Stimulated activated memory B cell treated with anti-CD40 and anti-IgM and Interleukin-4, amounts not matched to agents 10 μg/mL and 1 μg/mL and 100 μg/mL, for 72 hours (primary cell): ENCODE results near the gene MGAT4B.
"Not testable (repeated sequence)": the region's sequence is repeated elsewhere in the genome, so short reads cannot be mapped to it uniquely, and the experiment has no call there.

Experiments used
- ATAC-seq: fragments of 150-1000 bp; cut with Tn5 transposase; 2 replicates; pipeline ENCODE4 v1.10.0; 2021
- H3K27ac Mint-ChIP-seq: one replicate; pipeline ENCODE4 v1.8.0; 2022; ENCODE audit warnings: mild to moderate bottlenecking, mixed read lengths
- H3K27me3 Mint-ChIP-seq: one replicate; pipeline ENCODE4 v1.8.0; 2022; ENCODE audit warnings: mixed read lengths
- H3K36me3 Mint-ChIP-seq: one replicate; pipeline ENCODE4 v1.8.0; 2022; ENCODE audit warnings: mixed read lengths
- H3K4me1 Mint-ChIP-seq: one replicate; pipeline ENCODE4 v1.8.0; 2022; ENCODE audit warnings: mixed read lengths
- H3K4me3 Mint-ChIP-seq: one replicate; pipeline ENCODE4 v1.8.0; 2022; ENCODE audit warnings: mild to moderate bottlenecking, moderate library complexity, mixed read lengths
- H3K9me3 Mint-ChIP-seq: one replicate; pipeline ENCODE4 v1.8.0; 2022; ENCODE audit warnings: mixed read lengths

Gene MGAT4B

GRCh38 chr5:179795049-179795862, 11.4 kb downstream of the MGAT4B start:
- Mint-ChIP-seq H3K9me3 (no peaks in the 10 kb centered on the region), H3K4me1 (peaks cover 47% of the 10 kb centered on the region), H3K27ac (peak overlapping the region; percentile 54), H3K4me3 (peak overlapping the region; percentile 81), H3K36me3 (peaks cover 29% of the 10 kb centered on the region), H3K27me3 (no peaks in the 10 kb centered on the region)
- ATAC-seq = no peak

- no peaks in the 10 kb centered on the region for H3K27me3 Mint-ChIP-seq
- no peaks in the 10 kb centered on the region for H3K9me3 Mint-ChIP-seq
- H3K36me3 Mint-ChIP-seq = peaks cover 23% of the 10 kb centered on the region
- peaks cover 45% of the 10 kb centered on the region for H3K4me1 Mint-ChIP-seq
- H3K27ac Mint-ChIP-seq = peak overlapping the region; percentile 54
- ATAC-seq = no peak
- peak overlapping the region; percentile 68 for H3K4me3 Mint-ChIP-seq
Observed at GRCh38 chr5:179794575-179794974, 12.1 kb downstream of the MGAT4B start.

- H3K27ac Mint-ChIP-seq = peak overlapping the region; percentile 54
- peaks cover 41% of the 10 kb centered on the region for H3K4me1 Mint-ChIP-seq
- no peak for ATAC-seq
- peak overlapping the region; percentile 34 for H3K4me3 Mint-ChIP-seq
- H3K36me3 Mint-ChIP-seq = peaks cover 19% of the 10 kb centered on the region
- H3K27me3 Mint-ChIP-seq = no peaks in the 10 kb centered on the region
- H3K9me3 Mint-ChIP-seq = peaks cover 3% of the 10 kb centered on the region
Observed at GRCh38 chr5:179794171-179794570, 12.5 kb downstream of the MGAT4B start.

- H3K27me3 Mint-ChIP-seq = no peaks in the 10 kb centered on the region
- ATAC-seq = peak; percentile 48
- H3K9me3 Mint-ChIP-seq = peaks cover 3% of the 10 kb centered on the region
- H3K36me3 Mint-ChIP-seq = peaks cover 14% of the 10 kb centered on the region
- peak within 1 kb of the TSS; percentile 68 for H3K4me3 Mint-ChIP-seq
- peak within 1 kb of the TSS; percentile 54 for H3K27ac Mint-ChIP-seq
- H3K4me1 Mint-ChIP-seq = peaks cover 40% of the 10 kb centered on the region
Observed at GRCh38 chr5:179793468-179794139, 13.1 kb downstream of the MGAT4B start, which contains the start of gene LTC4S. LTC4S (plus strand) TSS chr5:179793986; CDS start chr5:179794081, 95 bp downstream.

GRCh38 chr5:179792612-179793467, 13.8 kb downstream of the MGAT4B start:
- no peak for ATAC-seq
- Mint-ChIP-seq H3K36me3 (peaks cover 8% of the 10 kb centered on the region), H3K4me1 (peaks cover 40% of the 10 kb centered on the region), H3K4me3 (no peak overlapping the region), H3K27ac (peak overlapping the region; percentile 54), H3K9me3 (peaks cover 3% of the 10 kb centered on the region), H3K27me3 (no peaks in the 10 kb centered on the region)

- Mint-ChIP-seq H3K27ac (no peak overlapping the region), H3K9me3 (peaks cover 3% of the 10 kb centered on the region), H3K36me3 (peaks cover 5% of the 10 kb centered on the region), H3K4me1 (peaks cover 37% of the 10 kb centered on the region), H3K4me3 (no peak overlapping the region), H3K27me3 (no peaks in the 10 kb centered on the region)
- ATAC-seq = no peak
Observed at GRCh38 chr5:179791881-179792611, 14.6 kb downstream of the MGAT4B start.

GRCh38 chr5:179789278-179789677, 17.4 kb downstream of the MGAT4B start:
- not testable (repeated sequence) for H3K4me3 Mint-ChIP-seq, H3K36me3 Mint-ChIP-seq, H3K27me3 Mint-ChIP-seq, H3K9me3 Mint-ChIP-seq, H3K27ac Mint-ChIP-seq, ATAC-seq
- peaks cover 29% of the 10 kb centered on the region for H3K4me1 Mint-ChIP-seq

GRCh38 chr5:179788193-179788854, 18.3 kb downstream of the MGAT4B start:
- Mint-ChIP-seq H3K27ac (no peak overlapping the region), H3K4me3 (no peak overlapping the region), H3K36me3 (no peaks in the 10 kb centered on the region), H3K9me3 (peaks cover 3% of the 10 kb centered on the region), H3K27me3 (no peaks in the 10 kb centered on the region), H3K4me1 (peaks cover 19% of the 10 kb centered on the region)
- no peak for ATAC-seq

- no peak overlapping the region for H3K4me3 Mint-ChIP-seq
- no peak overlapping the region for H3K27ac Mint-ChIP-seq
- H3K36me3 Mint-ChIP-seq = no peaks in the 10 kb centered on the region
- peaks cover 3% of the 10 kb centered on the region for H3K9me3 Mint-ChIP-seq
- ATAC-seq = no peak
- H3K4me1 Mint-ChIP-seq = peaks cover 7% of the 10 kb centered on the region
- no peaks in the 10 kb centered on the region for H3K27me3 Mint-ChIP-seq
Observed at GRCh38 chr5:179786861-179787260, 19.8 kb downstream of the MGAT4B start.

- Mint-ChIP-seq H3K4me1 (peaks cover 7% of the 10 kb centered on the region), H3K4me3 (no peak overlapping the region), H3K27ac (no peak overlapping the region), H3K36me3 (peaks cover 17% of the 10 kb centered on the region), H3K27me3 (no peaks in the 10 kb centered on the region), H3K9me3 (no peaks in the 10 kb centered on the region)
- no peak for ATAC-seq
Observed at GRCh38 chr5:179783128-179783527, 23.5 kb downstream of the MGAT4B start.

- Mint-ChIP-seq H3K9me3 (no peaks in the 10 kb centered on the region), H3K27me3 (no peaks in the 10 kb centered on the region), H3K36me3 (peaks cover 27% of the 10 kb centered on the region), H3K27ac (no peak overlapping the region), H3K4me3 (no peak overlapping the region), H3K4me1 (peaks cover 7% of the 10 kb centered on the region)
- ATAC-seq = no peak
Observed at GRCh38 chr5:179781846-179782245, 24.8 kb downstream of the MGAT4B start.

- ATAC-seq = no peak
- Mint-ChIP-seq H3K4me1 (no peaks in the 10 kb centered on the region), H3K4me3 (no peak overlapping the region), H3K9me3 (no peaks in the 10 kb centered on the region), H3K27me3 (no peaks in the 10 kb centered on the region), H3K36me3 (peaks cover 41% of the 10 kb centered on the region), H3K27ac (no peak overlapping the region)
Observed at GRCh38 chr5:179780362-179780761, 26.3 kb downstream of the MGAT4B start.

- Mint-ChIP-seq H3K36me3 (peaks cover 41% of the 10 kb centered on the region), H3K4me3 (no peak overlapping the region), H3K9me3 (no peaks in the 10 kb centered on the region), H3K4me1 (no peaks in the 10 kb centered on the region), H3K27ac (no peak overlapping the region), H3K27me3 (no peaks in the 10 kb centered on the region)
- ATAC-seq = no peak
Observed at GRCh38 chr5:179779826-179780225, 26.8 kb downstream of the MGAT4B start.

- Mint-ChIP-seq H3K9me3 (no peaks in the 10 kb centered on the region), H3K36me3 (peaks cover 52% of the 10 kb centered on the region), H3K4me1 (no peaks in the 10 kb centered on the region), H3K4me3 (no peak overlapping the region), H3K27ac (no peak overlapping the region), H3K27me3 (no peaks in the 10 kb centered on the region)
- no peak for ATAC-seq
Observed at GRCh38 chr5:179778591-179778990, 28.1 kb downstream of the MGAT4B start.
